Calu3 (cell line): ENCODE measurements around the gene PER1. TPM values are rescaled to one million over a fixed set of nuclear protein-coding genes. Genes with fewer than 3 reads are reported as not detected.

Source experiments
- BruUV-seq: library from RNA; stranded (reverse); fragments of 400-500 nt; replicated peaks from 2 replicates; lab custom pipeline; 2021; lab: Mats Ljungman, UMichigan
- CTCF ChIA-PET: fragments of 300-600 bp; sonication (Branson Sonifier 250); formaldehyde crosslinking; loops from one replicate; lab custom pipeline; 2022; ENCODE audit warnings: antibody characterized with exemption; lab: Charles Lee
- DNase-seq: peaks from one replicate; pipeline ENCODE4 v3.0.0; 2022
- H3K27ac Mint-ChIP-seq: one replicate; pipeline ENCODE4 v1.8.0; 2022; ENCODE audit warnings: mixed read lengths; ENCODE audit not compliant: unreplicated experiment
- H3K27me3 Mint-ChIP-seq: one replicate; pipeline ENCODE4 v1.8.0; 2022; ENCODE audit warnings: mixed read lengths; ENCODE audit not compliant: unreplicated experiment
- H3K36me3 Mint-ChIP-seq: one replicate; pipeline ENCODE4 v1.8.0; 2022; ENCODE audit warnings: mild to moderate bottlenecking, moderate library complexity, mixed read lengths; ENCODE audit not compliant: insufficient read depth, unreplicated experiment
- H3K4me1 Mint-ChIP-seq: one replicate; pipeline ENCODE4 v1.8.0; 2022; ENCODE audit warnings: mild to moderate bottlenecking, low read depth, mixed read lengths; ENCODE audit not compliant: unreplicated experiment
- H3K4me3 Mint-ChIP-seq: one replicate; pipeline ENCODE4 v1.8.0; 2022; ENCODE audit warnings: mild to moderate bottlenecking, low read depth, moderate library complexity, mixed read lengths; ENCODE audit not compliant: unreplicated experiment
- H3K9me3 Mint-ChIP-seq: one replicate; pipeline ENCODE4 v1.8.0; 2022; ENCODE audit warnings: low read depth, mixed read lengths; ENCODE audit not compliant: unreplicated experiment
- intact Hi-C: fragments of 100-400 bp; cut with micrococcal nuclease; formaldehyde crosslinking; loops from one replicate; pipeline ENCODE4 v1.10.0; 2022; ENCODE audit not compliant: unreplicated experiment
- total RNA-seq: library from RNA; stranded (reverse); gene quantifications from 2 replicates; pipeline ENCODE4 v1.2.3, GENCODE V29; 2022
- TF ChIP-seq, protein P1 (sequence below): fragments of 200-600 bp; IDR thresholded peaks from one replicate; pipeline ENCODE4 v1.8.0; 2022; ENCODE audit warnings: antibody characterized with exemption; ENCODE audit not compliant: unreplicated experiment

Gene PER1
- total RNA-seq, 1 experiment from 2014 or later: 16.1 TPM

DNA sequence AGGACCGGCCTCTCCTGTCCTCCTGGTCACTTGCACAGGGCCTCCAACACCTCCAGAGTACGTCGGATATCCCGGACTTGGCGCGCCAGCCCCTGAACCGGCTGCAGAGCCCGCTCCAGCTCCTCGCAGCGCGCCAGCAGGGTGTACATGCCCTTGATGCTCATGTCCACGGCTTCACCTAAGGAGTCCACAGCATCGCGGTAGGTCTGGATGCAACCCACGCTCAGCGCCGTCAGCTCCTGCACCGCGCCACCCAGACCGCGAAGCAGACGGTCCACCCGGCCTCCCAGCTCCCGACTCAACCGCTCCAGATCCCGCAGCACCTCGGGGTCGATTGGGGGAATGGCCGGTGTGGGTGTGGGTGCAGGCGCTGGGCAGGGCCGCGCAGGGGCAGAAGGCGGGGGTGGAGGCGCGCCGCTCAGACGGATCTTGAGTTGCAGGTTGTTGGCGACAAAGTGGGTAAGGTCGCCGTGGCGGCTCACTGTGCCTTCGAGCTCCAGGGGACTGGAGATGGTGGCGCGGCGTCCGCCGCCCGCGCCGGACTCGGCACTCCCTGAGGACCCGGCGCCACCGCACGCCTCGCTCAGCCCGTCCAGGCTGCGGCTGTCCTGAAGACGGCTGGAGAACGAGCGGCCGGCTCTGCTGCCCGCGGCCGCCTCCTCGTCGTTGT is 37.0 kb upstream of the PER1 start:
- peaks cover 1% of the 10 kb centered on the region for H3K4me1 Mint-ChIP-seq
- no peak overlapping the region for H3K27ac Mint-ChIP-seq
- intact Hi-C loops: loop anchor here (5.0 kb wide), 1 partner anchor 52 kb away; no protein-coding TSS in a partner anchor

DNA sequence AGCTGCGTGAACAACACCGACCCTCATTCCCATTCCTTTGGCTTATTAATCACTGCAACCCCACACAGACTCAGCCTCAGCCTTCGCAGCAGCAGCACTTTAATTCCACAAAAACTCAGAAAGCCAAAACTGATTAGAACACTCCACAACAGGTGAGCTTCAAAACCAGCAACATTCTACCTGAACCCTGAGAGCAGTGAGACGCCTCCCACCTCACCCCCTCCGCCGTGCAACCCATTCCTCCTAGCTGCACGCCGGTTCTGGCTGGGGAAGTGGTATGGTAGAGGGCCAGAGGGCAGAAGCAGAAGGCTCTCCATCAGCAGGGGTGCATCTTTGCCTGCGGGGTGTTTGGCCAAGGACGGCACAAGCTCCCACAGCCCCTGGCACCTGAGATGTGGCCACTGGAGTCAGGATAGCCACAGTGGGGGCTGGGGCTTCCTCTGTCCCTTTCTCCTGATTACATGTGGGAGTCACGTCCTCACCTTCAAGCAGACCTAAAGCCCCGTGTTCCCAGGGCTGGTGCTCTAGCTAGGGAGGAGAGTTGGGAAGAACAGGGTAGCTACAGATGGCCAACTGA is 36.1 kb upstream of the PER1 start:
- peaks cover 26% of the 10 kb centered on the region for H3K36me3 Mint-ChIP-seq
- intact Hi-C loops: loop anchor here (5.0 kb wide), 1 partner anchor 51 kb away; no protein-coding TSS in a partner anchor
- TF ChIP-seq, protein P1, sequence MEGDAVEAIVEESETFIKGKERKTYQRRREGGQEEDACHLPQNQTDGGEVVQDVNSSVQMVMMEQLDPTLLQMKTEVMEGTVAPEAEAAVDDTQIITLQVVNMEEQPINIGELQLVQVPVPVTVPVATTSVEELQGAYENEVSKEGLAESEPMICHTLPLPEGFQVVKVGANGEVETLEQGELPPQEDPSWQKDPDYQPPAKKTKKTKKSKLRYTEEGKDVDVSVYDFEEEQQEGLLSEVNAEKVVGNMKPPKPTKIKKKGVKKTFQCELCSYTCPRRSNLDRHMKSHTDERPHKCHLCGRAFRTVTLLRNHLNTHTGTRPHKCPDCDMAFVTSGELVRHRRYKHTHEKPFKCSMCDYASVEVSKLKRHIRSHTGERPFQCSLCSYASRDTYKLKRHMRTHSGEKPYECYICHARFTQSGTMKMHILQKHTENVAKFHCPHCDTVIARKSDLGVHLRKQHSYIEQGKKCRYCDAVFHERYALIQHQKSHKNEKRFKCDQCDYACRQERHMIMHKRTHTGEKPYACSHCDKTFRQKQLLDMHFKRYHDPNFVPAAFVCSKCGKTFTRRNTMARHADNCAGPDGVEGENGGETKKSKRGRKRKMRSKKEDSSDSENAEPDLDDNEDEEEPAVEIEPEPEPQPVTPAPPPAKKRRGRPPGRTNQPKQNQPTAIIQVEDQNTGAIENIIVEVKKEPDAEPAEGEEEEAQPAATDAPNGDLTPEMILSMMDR: no peak
- H3K4me3 Mint-ChIP-seq: no peak overlapping the region
- CTCF ChIA-PET: interaction anchor here (0.6 to 1.3 kb wide), 2 partner anchors 113 to 247 kb away, joined by 3 to 4 read pairs; partner anchors contain the start of gene NDEL1
- no TSS peak for BruUV-seq
- peaks cover 7% of the 10 kb centered on the region for H3K4me1 Mint-ChIP-seq
- H3K27me3 Mint-ChIP-seq: no peaks in the 10 kb centered on the region
- H3K9me3 Mint-ChIP-seq: no peaks in the 10 kb centered on the region
- no peak for DNase-seq
- H3K27ac Mint-ChIP-seq: no peak overlapping the region

More for the DNA sequence above, 37.0 kb upstream of the PER1 start:
- Mint-ChIP-seq H3K9me3 (no peaks in the 10 kb centered on the region), H3K36me3 (peaks cover 21% of the 10 kb centered on the region), H3K4me3 (no peak overlapping the region), H3K27me3 (no peaks in the 10 kb centered on the region)
- CTCF ChIA-PET: interaction anchor here (0.6 kb wide), 1 partner anchor 247 kb away, joined by 3 read pairs; the partner anchor contains the start of gene NDEL1
- TF ChIP-seq, protein P1: no peak
- DNase-seq: no peak
- no TSS peak for BruUV-seq

DNA sequence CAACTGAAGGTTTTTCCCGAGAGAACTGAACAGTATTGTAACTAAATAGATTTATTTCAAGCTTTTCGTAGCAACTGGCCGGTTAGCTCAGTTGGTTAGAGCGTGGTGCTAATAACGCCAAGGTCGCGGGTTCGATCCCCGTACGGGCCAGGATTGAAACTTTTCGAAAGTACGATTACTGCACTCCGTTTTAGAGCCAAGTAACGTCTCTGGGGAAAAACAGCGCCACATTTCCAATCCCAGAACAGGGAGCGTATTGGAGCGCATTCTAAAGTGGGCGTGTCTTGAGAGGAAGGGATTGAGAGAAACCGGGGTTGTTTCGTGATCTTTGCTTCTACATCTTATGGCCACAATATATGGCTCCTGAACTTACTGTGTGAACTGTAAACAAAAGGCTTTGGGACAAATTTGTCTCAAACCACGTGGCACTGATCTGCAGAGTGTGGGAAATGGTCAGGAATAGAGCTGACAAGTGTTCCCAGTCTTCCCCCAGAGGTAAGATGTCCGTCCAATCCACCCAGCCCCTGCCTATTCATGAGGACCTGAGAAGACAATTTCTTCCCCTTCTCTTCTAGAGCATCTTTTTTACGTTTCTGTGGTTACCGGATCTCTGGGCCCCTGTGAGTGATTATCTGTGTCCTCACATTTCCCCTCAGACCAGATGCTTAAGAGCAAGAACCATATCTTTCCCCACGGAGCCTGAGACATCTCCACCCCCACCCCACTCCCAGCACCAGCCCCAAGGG is 35.5 kb upstream of the PER1 start:
- TF ChIP-seq, protein P1: no peak
- Mint-ChIP-seq H3K4me1 (peaks cover 7% of the 10 kb centered on the region), H3K27me3 (no peaks in the 10 kb centered on the region), H3K27ac (no peak overlapping the region), H3K36me3 (peaks cover 26% of the 10 kb centered on the region), H3K9me3 (no peaks in the 10 kb centered on the region), H3K4me3 (no peak overlapping the region)
- peak; percentile 87 for DNase-seq
- intact Hi-C loops: loop anchor here (2.0 to 5.0 kb wide), 2 partner anchors 33 to 50 kb away; no protein-coding TSS in a partner anchor
- CTCF ChIA-PET: interaction anchor here (1.3 kb wide), 1 partner anchor 113 kb away, joined by 4 read pairs; no protein-coding TSS in a partner anchor
- TSS peak; percentile 100 for BruUV-seq
